ENCODE results near the gene PLK2.

The PLK2 gene

DNA sequence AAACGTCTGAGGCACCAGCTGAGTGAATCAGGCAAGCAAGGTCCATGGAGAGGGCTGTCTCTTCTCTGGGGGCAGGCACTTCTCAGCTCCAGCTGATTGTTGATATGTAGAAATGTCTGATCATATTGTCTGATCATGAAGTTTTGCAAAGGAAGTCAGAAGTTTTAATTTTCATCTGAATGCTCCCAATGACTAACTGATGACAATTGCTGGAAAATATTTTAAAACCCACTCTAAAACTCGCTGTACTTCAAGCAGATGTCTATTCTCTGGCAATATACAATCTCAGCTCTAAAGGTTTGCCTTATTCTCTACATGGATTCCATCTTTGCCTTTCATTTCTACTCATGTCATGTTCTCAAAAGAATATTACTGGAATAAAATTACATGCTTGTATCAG lies 12.7 kb downstream of the PLK2 start:
- no peak for DNase-seq

DNA sequence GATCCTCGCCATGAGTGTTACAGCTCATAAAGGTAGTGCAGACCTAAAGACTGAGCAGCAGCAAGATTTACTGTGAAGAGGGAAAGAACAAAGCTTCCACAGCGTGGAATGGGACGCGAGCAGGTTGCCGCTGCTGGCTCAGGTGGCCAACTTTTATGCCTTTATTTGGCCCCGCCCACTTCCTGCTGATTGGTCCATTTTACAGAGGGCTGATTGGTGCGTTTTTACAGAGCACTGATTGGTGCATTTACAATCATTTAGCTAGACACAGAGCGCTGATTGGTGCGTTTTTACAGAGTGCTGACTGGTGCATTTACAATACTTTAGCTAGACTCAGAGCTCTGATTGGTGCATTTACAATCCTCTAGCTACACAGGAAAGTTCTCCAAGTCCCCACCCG lies 13.9 kb downstream of the PLK2 start:
- no peak for DNase-seq

DNA sequence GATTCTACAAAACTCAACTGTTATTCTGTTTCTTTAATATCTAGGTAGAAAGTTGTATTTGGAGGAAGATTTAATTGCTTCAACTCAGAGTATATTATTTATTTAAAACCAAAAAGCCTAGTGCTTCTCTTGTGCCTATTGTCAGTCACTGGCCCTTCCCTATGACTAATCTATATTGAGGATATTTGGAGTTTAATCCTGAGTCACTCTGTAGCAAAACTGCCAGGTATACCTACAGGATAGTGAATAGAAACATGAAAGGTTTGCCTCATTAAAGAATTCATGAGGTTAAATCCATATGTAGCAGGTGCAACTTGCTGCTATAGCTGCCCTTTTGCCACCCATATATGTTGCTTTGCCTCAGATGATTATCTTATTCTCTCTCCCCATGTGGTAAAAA lies 15.1 kb downstream of the PLK2 start:
- DNase-seq, result no peak

DNA sequence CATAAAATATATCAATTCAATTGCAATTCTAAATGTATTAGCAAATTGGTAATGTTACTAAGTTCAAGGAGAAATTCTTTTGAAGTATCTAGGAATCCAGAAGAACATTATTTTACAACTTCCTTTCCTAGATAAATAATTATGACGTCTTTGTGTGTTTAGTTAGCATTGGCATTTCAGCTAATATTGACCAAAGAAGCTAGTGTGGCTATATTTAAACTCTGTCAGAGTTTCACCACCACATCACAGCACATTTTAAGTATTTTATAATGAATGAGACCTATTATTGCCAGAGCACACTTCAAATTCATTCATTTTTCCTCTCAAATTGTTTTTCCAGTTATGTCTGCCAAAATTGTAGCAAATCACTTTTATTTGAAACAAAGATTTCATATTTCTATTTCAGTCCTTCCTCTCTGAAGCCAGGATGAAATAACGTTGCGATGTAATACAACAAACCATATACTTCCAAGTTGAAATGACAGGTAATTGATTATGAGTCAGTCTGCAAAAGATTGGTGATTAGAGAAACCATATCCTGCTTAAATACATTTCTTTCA lies 18.9 kb downstream of the PLK2 start:
- no peak for DNase-seq

DNA sequence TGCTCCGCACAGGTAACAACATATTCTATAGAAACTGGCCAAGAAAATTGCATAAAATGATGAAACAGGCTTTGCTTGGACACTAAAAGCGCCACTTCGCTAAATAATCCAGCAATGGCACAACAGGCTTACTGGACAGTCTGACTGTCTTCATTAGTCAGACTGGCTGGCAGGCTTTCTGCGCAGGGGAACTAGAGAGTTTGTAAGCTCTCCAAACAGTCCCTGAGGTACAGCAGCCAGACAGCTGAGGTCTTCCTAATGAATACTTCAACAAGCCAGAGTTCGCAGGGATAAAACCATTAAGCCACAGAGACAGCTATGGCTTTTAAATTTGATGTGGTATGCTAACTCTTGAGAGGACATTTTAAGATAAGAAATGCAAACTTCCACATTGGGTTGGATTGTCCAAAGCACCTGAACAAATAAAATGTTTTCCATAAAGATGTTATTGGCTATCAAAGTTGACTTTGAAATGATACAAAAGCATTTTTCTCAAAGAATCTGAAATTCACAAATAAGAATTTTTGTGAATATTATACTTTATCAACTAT lies 20.7 kb downstream of the PLK2 start:
- no peak for DNase-seq

DNA sequence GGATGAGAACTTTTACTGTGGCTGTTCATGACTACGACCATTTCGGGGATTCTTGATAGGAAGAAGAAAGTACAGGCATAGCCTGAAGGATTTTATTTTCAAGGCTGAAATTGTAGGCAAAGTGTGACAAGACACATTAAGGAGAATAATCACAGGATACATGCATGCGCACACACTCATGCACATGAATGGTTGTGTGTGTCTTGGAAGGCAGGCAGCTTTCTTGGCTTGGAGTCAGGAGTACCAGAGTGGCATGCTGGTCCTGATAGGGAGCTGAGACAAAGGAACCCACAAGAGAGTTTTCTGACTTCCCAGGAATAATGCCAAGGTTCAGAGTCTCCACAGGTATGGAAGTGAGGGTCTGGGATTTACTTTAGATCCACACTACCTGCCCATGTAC lies 22.2 kb downstream of the PLK2 start:
- DNase-seq, result no peak

DNA sequence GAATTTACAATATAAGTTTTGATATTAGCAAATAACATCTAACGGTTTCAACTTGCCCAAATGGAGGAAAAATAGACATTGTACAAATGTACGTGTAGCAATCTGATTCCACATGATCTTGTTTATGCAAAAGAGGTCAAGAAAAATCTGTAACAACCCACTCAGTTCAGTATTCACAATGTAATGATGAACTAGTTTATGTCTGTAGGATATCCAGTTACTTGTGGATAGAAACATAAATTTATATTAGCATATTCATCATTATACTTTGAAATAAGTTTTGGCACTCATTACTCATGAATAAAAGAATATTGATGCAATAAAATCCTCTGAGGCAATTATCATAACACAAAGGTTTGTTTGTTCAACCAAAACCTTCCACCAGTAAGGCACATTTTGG lies 28.1 kb downstream of the PLK2 start:
- no peak for DNase-seq

DNA sequence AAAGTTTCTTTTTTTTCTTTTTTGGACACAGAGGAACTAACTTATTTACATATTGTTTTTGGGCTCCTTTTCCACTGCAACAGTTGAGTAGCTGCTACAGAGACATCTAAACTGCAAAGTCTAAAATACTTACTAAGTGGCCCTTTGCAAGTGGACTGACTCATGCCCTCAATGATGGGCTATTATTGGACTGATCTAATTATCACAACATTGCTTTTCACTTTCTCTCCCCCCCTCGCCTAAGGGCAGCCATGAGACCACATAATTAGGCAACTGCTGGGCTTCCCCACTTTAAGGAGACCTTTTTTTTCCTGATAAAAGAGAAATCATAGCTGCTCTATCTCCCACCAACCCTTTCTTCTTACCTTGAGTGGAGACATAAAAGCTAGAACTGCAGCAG lies 47.0 kb downstream of the PLK2 start:
- no peak for DNase-seq

DNA sequence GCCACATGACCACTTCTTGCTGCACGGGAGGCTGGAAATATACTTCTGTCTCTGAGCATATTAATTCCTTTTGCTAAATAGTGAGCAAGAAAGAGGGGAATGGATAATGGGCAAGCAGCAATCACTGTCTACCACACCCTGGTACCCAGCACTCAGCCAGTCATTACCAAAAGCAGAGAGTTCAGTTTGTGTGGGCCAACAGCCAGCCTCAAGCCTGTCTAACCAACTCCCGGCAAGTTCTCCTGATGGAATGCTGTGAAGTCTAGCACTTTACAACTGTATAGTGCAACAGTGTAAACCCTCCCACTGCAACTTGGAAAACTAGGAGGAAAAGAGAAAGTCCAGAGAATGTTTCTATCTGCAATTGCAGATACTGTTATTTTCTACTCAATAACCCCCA lies 47.8 kb downstream of the PLK2 start:
- DNase-seq, result no peak

DNA sequence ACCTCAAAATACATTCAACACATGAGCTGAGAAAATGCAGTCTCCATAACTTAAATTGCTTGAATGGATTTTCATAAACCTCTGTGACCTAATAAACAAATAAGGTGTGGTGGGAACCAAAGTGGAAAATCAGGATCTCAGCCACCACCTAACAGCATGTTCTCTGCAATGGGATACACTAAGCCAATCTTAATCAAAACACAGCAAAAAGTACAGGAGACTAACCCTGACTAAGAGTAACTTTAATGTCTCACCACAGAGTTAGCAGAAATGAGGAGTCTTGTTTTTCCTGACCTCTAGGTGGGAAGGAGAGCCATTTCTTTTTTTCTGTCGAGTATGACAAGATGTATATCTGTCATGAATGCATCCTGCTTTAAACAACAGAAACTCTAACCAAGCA lies 48.5 kb downstream of the PLK2 start:
- DNase-seq, result no peak

DNA sequence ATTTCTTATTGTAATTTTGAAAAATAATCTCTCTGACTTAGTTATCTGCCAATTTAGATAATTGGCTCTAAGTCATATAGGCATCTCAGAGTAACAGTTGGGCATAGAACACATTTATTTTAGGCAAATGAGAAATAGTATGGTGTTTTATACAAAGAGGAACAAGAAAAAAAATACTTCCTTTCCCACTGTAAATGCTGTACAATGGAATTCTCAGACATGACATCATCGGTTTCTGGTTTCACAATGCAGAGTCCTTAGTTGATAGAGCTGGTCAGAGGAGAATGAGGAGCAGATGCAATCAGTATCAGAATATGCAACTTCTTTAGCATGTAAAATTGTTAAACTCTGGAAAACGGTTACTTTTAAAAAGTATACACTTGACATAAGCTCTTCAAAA lies 49.4 kb downstream of the PLK2 start:
- no peak for DNase-seq

DNA sequence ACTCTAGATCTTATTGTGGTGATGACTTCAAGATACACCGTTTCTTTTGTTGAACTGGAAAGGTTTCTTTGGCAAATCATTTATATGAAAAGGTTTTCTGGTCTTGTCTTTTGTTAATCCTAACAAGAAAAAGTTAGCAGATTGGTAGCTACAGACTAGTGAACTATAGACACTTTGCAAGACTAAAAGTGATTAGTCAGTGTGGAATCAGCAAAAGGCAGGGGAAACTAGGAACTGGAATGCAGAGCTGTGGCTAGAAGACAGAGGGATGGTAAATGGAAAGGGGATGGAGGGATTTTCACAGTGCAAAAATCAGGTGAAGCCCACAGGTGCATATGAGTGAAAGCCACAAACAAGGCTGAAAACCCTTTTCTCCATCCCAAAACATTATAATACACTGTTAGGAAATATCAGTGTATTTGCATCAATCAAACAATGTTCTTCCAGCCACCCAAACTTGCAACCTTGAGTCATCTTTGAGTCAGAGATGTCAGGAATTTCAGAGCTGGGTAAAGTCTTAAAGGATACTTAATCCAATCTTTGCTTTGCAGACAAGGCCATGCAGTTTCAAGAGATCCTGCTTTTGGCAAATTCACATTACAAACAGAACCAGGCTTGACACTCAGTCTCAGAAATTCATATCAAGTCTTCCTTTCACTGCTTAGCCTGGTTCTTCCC lies 52.7 kb downstream of the PLK2 start:
- no peak for DNase-seq

DNA sequence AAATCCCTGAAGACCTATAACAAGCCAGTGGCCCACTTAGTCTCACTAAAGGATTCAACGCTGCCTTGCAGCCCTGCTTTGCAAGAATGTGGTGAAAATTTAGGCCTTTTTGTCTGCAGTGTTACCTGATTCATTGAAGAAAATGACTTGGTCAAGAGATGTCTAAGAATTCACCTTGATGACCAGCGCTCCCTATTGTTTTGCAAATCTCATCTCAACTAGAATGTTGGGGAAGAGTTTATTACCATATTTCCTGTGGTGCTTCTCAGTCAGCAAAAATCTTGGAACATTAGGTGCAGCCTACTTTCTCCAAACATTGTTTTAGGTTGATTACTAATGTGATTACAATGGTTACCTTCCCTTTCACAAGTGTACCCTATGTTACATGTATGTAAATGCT lies 53.5 kb downstream of the PLK2 start:
- no peak for DNase-seq

DNA sequence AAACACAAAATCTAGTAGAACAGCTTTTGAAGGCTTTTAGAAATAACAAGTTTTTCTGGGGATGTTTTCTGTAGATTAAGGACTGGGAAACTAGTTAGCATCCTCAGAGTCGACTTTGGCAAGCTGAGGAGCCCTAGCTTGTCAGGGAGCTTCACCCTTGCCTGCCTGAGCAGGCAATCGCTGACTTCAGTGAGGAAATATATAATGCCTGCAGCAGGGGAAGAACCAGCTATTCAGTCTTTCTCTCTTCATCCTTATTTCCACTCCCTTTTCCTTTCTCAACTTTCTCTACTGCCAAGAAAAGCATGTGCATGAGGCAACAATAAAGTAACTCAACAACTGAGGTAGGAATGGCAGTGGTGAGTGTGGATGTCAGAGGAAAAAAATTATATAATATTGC lies 54.7 kb downstream of the PLK2 start:
- DNase-seq, result no peak

DNA sequence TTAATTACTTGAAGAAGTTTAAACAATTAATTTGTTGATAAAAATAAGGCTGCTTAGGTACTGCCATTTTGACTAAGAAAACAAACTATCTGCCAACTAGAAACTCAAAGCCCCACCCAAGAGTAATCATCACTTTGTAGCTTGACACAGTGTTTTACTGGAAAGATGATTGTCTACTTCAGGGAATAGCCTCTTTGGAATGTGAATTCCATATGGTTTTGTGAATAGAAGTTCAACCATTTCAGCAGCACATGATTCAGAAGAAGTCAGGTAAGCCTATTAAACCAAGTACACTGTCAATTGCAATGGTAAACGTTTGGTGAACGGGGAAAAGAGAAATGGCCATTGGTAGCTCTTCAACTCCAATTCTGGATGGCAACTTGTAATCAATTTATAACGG lies 55.2 kb downstream of the PLK2 start:
- no peak for DNase-seq
